SW 1271 (cell line): ENCODE data around the gene HIVEP3.
"Not testable (repeated sequence)": the region's sequence is repeated elsewhere in the genome, so short reads cannot be mapped to it uniquely, and the experiment has no call there.

Experiments
- DNase-seq, 2 experiments: peaks; one replicate each; lab custom pipeline; 2025; lab: John Stamatoyannopoulos, UW

Gene HIVEP3

GRCh38 chr1:41713141-41713540, 205.6 kb downstream of the HIVEP3 start:
- DNase-seq = no peak

GRCh38 chr1:41712695-41713094, 206.0 kb downstream of the HIVEP3 start:
- no peak for DNase-seq

- DNase-seq = no peak
Measured at GRCh38 chr1:41712081-41712480, 206.6 kb downstream of the HIVEP3 start.

GRCh38 chr1:41711581-41711980, 207.1 kb downstream of the HIVEP3 start:
- no peak for DNase-seq

GRCh38 chr1:41710980-41711379, 207.7 kb downstream of the HIVEP3 start:
- no peak for DNase-seq

GRCh38 chr1:41709873-41710272, 208.8 kb downstream of the HIVEP3 start:
- no peak for DNase-seq

GRCh38 chr1:41709331-41709730, 209.4 kb downstream of the HIVEP3 start:
- DNase-seq = no peak

GRCh38 chr1:41708332-41708731, 210.4 kb downstream of the HIVEP3 start:
- no peak for DNase-seq

- no peak for DNase-seq
Measured at GRCh38 chr1:41707793-41708192, 210.9 kb downstream of the HIVEP3 start.

- DNase-seq = no peak
Measured at GRCh38 chr1:41705798-41706197, 212.9 kb downstream of the HIVEP3 start.

- no peak for DNase-seq
Measured at GRCh38 chr1:41704196-41704595, 214.5 kb downstream of the HIVEP3 start.

GRCh38 chr1:41702771-41703170, 216.0 kb downstream of the HIVEP3 start:
- DNase-seq = no peak

GRCh38 chr1:41700986-41701535, 217.7 kb downstream of the HIVEP3 start:
- DNase-seq = no peak

GRCh38 chr1:41700581-41700980, 218.1 kb downstream of the HIVEP3 start:
- no peak for DNase-seq

GRCh38 chr1:41699861-41700248, 218.9 kb downstream of the HIVEP3 start:
- no peak for DNase-seq

- DNase-seq = no peak
Measured at GRCh38 chr1:41698916-41699860, 219.5 kb downstream of the HIVEP3 start.

- no peak for DNase-seq
Measured at GRCh38 chr1:41696381-41696780, 222.3 kb downstream of the HIVEP3 start.

GRCh38 chr1:41695118-41695745, 223.5 kb downstream of the HIVEP3 start:
- no peak for DNase-seq

GRCh38 chr1:41691966-41692365, 226.8 kb downstream of the HIVEP3 start:
- DNase-seq = not testable (repeated sequence)

GRCh38 chr1:41691424-41691823, 227.3 kb downstream of the HIVEP3 start:
- DNase-seq = no peak

- DNase-seq = no peak
Measured at GRCh38 chr1:41690331-41690730, 228.4 kb downstream of the HIVEP3 start.

GRCh38 chr1:41689558-41689981, 229.2 kb downstream of the HIVEP3 start:
- DNase-seq = no peak

GRCh38 chr1:41689139-41689538, 229.6 kb downstream of the HIVEP3 start:
- DNase-seq = no peak
